ENCODE results near the gene ZNF23. TPM values are rescaled to one million over a fixed set of nuclear protein-coding genes. Genes with fewer than 3 reads are reported as not detected.

The ZNF23 gene
- total RNA-seq, 1 experiment from 2014 or later = 7.5 TPM

DNA sequence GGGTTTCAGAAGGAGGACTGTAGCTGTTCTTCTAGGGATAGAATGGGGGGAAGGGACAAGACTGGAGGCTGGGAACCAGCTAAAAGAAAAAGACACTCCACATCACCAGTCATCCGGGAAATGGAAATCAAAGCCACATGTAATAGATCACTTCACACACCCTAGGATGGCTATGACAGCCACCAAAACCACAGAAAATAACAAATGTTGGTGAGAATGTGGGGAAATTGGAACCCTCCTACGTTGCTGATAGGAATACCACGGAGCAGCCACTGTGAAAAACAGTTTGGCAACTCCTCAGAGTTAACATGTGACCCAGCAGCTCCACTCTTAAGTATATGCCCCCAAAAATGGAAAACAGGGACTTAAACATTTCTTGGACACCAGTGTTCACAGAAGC lies 22.5 kb downstream of the ZNF23 start:
- in situ Hi-C loops (cut with HindIII; ENCODE audit: low pct_unique_long_range_greater_than_20kb, low sequenced_read_pairs) = no loop called here
- DNase-seq (ENCODE audit: low read depth, low spot score) = no peak

DNA sequence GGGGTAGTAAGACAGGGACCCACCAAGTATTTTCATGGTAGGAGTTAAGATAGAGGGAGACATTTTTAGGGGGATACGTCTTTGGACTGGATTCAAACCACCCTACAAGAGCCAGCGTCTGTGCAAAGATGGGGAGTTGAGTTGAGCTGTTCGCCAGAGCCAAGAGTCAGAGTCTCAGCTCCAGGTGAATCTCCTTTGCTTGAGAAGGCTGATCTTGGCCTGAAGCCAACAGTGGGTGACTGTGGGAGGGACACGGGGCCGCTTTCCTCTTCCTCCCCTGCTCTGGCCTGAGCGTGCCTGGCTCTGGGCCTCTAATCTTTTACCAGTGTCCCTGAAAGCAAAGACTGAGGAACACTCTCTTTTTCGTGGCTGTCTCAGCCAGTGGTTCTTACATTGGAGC lies 25.6 kb downstream of the ZNF23 start:
- DNase-seq (ENCODE audit: low read depth, low spot score) = no peak
- in situ Hi-C loops (cut with HindIII; ENCODE audit: low pct_unique_long_range_greater_than_20kb, low sequenced_read_pairs) = no loop called here

DNA sequence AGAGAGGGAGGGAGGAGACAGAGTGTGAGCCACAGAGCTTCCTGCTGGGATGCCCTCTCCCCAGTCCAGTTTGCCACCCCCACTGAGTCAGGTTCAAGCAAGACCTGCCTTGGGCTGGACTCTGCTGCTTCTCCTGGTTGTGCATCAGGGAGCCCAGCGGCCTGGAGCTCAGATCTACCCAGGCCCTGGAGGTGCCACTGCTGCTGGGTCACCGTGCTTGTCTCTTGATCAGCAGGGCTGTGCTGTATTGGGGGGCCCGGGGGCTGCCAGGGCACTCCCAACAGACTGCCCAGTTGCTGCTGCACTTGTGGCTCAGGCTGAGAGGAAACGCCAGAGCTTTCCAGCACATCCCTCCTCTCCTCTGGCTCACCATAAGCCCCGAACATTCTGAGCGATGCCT lies 29.1 kb downstream of the ZNF23 start:
- no peak for DNase-seq (ENCODE audit: low read depth, low spot score)
- in situ Hi-C loops (cut with HindIII; ENCODE audit: low pct_unique_long_range_greater_than_20kb, low sequenced_read_pairs) = no loop called here

DNA sequence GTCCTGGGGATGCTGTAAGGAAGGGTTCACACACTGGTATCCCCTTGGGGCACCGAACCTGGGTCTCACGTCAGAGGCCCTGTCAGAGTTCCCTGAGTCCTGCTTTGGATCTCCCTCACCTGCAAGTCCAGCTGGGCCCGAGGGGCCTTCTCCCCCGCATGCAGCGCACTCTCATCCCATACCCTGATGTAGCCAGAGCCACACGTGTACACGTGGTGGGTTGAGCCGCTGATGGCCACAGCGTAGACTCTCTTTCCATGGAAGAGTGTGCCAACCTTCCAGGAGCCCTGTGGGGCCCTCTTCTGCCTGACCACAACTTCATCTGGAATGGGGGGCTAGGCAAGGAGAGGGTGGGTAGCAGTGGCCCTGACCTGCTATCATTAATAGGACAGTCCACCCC lies 30.1 kb downstream of the ZNF23 start:
- no peak for DNase-seq (ENCODE audit: low read depth, low spot score)
- in situ Hi-C loops (cut with HindIII; ENCODE audit: low pct_unique_long_range_greater_than_20kb, low sequenced_read_pairs) = no loop called here

DNA sequence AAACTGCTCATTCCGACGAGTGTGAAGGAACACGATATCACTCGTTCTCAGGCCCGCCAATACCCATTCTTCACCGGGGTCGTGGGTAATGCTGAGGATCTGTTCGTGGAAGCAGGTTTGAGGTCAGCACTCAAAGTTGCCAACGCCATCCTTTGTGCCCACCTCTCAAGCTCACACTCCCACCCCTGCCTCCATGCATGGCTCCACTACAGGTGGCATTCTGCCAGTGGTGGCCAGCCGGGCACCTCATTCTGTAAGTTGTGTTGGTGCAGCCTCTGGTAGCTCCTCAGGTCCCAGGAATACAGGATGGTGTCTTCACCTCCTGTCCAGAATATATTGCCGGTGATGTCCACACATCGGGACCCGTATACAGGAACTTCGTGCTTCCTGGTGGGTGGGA lies 30.9 kb downstream of the ZNF23 start:
- in situ Hi-C loops (cut with HindIII; ENCODE audit: low pct_unique_long_range_greater_than_20kb, low sequenced_read_pairs) = no loop called here
- no peak for DNase-seq (ENCODE audit: low read depth, low spot score)

DNA sequence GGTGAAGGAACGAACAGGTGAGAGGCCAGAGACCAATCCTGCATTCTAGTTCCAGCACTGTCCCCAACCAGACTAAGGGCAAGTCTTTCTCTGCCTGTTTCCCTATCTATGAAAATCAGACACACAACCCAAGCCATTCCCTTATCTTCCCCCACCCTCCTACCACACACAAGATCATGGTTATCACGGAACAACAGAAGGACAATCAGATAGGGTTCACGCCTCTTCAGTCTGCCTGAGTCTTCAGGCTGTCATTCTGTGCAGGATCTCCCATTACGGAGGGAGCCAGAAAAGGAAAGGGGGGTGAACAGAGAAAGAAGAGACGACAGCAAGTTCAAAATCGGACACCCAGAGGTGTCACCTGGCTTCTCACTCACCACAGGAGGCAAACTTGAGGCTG lies 31.3 kb downstream of the ZNF23 start:
- no peak for DNase-seq (ENCODE audit: low read depth, low spot score)
- in situ Hi-C loops (cut with HindIII; ENCODE audit: low pct_unique_long_range_greater_than_20kb, low sequenced_read_pairs) = no loop called here

DNA sequence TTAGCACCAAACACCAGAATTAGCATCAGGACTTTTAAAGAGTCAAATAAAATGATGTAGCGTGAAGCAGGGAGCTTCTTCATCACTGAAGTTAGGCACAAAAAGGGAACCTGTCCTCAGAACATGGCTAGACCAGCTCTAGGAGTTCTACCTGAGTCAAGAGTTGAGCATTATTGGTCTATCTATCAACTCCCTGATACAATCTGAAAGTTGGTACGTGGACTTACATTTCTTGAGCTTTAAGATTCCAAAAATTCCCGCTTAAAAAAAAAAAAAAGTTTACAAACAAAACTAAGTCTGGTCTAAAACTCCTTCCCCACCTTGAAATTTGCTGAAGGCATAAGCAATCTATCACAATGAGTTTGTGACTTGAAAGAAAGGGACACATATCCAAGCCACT lies 32.5 kb downstream of the ZNF23 start:
- in situ Hi-C loops (cut with HindIII; ENCODE audit: low pct_unique_long_range_greater_than_20kb, low sequenced_read_pairs) = no loop called here
- no peak for DNase-seq (ENCODE audit: low read depth, low spot score)

DNA sequence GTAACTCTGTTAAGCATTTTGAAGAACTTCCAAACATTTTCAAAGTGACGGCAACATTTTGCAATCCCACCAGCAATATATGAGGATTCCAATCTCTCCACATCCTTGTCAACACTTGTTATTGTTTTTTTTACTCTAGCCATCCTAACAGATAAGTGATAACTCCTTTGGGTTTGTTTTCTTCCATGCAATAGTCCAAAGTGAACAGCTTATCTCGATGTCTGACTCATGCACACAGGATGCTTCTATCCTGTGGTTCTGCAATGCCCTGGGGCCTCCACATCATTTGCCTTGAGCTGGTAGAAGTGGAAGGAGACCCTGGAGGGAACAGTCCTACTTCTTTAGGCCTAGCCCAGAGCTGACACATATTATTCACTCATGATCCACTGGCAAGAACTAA lies 33.2 kb downstream of the ZNF23 start:
- DNase-seq (ENCODE audit: low read depth, low spot score) = no peak
- in situ Hi-C loops (cut with HindIII; ENCODE audit: low pct_unique_long_range_greater_than_20kb, low sequenced_read_pairs) = no loop called here

DNA sequence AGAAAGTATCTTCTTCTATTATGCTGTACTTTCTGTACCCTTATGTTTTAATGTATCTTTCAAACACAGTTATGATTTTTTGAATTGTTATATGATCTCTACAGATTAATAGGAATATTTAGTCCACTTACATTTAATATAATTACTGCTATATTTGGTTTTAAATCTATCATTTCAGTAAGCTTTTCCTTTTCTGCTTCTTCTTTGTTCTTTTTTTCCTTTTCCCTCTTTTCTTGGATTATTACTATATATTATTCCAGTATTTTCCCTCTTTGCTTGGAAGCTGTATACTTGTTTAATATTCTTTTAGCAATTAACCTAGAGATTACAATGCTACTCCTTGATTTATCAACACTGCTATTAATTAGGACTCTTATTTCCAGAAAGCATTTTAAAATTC lies 33.7 kb downstream of the ZNF23 start:
- DNase-seq (ENCODE audit: low read depth, low spot score) = no peak
- in situ Hi-C loops (cut with HindIII; ENCODE audit: low pct_unique_long_range_greater_than_20kb, low sequenced_read_pairs) = no loop called here

DNA sequence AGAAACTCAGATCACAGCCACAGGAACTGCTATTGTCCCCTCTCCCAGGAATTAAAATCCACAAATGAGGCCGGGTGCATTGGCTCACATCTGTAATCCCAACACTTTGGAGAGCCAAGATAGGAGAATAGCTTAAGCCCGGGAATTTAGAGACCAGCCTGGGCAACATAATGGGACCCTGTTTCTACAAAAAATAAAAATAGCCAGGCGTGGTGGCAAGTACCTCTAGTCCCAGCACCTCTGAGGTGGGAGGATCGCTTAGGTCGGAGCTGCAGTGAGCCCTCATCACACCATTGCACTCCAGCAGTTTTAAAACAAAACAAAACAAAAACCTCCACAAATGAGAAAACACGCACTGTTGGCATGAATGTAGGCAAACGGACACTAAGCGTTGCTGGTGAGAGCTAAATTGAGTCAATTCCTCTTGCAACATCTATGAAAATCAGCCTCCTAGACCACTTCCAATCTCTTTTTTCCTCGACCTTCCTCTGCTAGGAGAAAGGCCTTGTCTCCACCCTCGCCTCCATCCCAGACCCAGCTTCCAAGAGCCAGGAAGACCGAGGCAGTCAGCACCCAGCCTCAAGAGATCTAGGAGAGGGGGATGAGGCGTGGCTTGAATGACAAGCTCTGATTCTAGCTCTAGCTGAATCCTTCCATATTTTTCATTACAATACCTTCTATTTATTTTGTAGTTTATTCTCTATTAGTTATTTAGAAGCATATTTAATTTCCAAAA lies 35.0 kb downstream of the ZNF23 start:
- no peak for DNase-seq (ENCODE audit: low read depth, low spot score)
- in situ Hi-C loops (cut with HindIII; ENCODE audit: low pct_unique_long_range_greater_than_20kb, low sequenced_read_pairs) = no loop called here

DNA sequence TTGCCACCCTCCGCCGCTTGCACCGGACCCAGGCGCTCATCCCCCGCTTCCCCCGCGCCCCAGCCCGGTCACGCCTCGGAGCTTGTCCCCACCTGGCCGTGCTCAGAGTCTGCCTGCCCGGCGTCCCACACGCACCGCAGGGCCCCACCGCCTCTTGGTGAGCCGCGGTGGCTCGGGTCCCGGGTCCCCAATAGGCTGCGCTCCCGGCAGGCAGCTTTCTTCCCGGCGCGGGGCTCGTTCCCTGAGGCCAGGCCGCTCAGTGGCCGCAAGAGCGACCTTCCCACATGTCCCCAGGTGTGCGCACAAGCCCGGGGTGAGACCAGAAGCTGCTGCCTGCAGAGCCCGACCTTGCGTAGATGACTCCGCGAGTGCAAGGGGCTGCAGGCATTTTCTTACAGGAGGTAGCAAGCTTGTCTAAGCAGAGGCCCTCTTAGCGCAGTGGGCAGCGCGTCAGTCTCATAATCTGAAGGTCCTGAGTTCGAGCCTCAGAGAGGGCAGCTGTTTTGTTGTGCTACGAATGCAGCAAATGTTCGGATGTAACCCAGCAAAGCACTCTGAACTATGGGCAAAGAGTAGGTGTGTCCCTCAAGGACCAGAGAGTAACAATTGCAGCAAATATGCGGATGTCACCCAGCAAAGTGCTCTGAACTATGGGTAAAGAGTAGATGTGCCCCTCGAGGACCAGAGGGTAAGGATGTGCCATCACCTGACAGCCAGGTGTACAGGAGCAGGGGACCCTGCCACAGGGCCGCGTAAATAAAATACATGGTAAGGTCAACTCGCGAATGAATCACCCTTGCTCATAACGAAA lies 35.8 kb downstream of the ZNF23 start:
- in situ Hi-C loops (cut with HindIII; ENCODE audit: low pct_unique_long_range_greater_than_20kb, low sequenced_read_pairs) = no loop called here
- DNase-seq (ENCODE audit: low read depth, low spot score) = peak; percentile 96

DNA sequence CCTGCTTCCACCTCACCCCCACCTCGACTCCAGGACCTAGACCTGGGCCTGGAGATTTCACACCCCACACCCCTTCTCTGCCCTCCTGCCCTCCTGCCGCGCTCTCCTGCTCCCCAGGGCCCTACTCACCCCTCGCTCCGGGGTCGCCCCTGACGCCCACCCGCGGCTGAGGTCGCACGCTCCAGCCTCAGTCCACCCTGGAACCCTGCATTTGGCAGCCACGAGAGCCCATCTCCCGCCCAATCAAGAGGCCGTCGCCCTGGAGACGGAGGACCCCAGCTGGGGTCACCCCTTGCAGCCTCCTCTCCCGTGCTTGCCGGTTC lies 36.3 kb downstream of the ZNF23 start:
- in situ Hi-C loops (cut with HindIII; ENCODE audit: low pct_unique_long_range_greater_than_20kb, low sequenced_read_pairs) = no loop called here
- DNase-seq (ENCODE audit: low read depth, low spot score) = no peak

DNA sequence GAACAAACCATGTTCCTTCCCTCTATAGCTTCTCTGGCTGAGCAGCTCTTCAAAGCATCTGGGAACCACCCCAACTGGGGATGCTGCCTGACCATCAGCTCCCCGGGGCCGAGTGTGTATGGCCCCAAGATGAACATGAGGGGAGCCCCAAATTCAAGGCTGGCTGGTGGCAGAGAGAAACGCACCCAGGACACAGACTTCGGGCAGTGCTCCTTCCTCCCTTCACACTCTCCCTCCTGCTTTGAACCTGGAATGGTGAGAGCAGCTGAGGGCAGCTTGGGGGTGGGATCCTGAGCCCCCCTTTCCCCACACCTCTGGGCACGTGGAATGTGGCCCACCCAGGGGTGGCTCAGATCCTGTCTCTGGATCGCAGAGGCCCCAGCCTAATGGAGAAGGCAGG lies 37.4 kb downstream of the ZNF23 start:
- in situ Hi-C loops (cut with HindIII; ENCODE audit: low pct_unique_long_range_greater_than_20kb, low sequenced_read_pairs) = no loop called here
- no peak for DNase-seq (ENCODE audit: low read depth, low spot score)

DNA sequence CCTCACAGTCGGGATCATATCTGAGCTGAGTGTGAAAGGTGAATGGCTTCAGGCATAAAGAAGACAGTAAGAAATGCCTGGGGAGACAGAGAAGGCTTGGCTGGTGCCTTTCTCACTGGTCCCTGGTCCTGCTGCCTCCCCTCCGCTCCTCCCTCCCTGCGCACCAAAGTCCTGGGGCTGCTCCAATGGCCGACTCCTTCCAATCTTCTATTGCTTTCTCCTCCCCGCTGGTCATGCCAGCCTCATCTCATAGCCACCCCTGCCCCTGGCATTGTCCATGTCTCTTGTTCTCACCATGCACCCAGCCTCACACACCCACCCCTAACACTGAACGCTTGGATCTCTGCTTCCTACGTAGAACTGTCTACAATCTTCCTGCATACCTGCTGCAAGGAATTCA lies 38.2 kb downstream of the ZNF23 start:
- in situ Hi-C loops (cut with HindIII; ENCODE audit: low pct_unique_long_range_greater_than_20kb, low sequenced_read_pairs) = no loop called here
- no peak for DNase-seq (ENCODE audit: low read depth, low spot score)

DNA sequence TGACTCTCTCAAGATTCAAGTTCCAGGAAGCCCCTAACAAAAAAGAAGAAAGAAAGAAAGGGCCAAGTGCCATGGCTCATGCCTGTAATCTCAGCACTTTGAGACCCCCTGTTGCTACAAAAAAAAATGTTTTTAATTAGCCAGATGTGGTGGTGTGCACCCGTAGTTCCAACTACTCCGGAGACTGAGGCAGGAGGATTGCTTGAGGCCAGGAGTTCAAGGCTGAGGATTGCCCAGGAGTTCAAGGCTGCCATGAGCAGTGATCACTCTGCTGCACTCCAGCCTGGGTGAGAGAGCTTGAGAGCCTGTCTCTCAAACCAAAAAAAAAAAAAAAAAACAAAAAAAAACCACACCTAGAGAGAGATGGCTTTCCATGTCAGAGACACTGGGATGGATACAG lies 39.0 kb downstream of the ZNF23 start:
- no peak for DNase-seq (ENCODE audit: low read depth, low spot score)
- in situ Hi-C loops (cut with HindIII; ENCODE audit: low pct_unique_long_range_greater_than_20kb, low sequenced_read_pairs) = no loop called here

DNA sequence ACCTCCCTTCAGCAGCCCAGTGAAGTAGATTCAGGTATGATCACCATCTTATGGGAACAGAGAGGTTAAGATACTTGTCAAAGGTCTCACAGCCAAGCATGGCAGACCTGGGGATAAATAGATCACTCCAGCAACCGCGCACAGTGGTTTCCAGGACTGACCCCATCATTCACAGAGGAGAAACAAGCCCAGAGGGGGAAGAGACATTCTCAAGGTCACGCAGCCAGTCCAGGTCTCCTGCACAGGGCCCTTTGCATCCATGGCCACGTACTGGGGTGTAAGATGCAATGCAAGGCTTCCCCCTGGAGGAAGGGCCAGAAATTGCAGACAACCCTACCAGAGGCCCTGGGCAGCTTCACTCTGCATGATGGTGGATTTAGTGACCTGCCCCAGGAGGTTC lies 40.1 kb downstream of the ZNF23 start:
- in situ Hi-C loops (cut with HindIII; ENCODE audit: low pct_unique_long_range_greater_than_20kb, low sequenced_read_pairs) = no loop called here
- DNase-seq (ENCODE audit: low read depth, low spot score) = peak; percentile 71

DNA sequence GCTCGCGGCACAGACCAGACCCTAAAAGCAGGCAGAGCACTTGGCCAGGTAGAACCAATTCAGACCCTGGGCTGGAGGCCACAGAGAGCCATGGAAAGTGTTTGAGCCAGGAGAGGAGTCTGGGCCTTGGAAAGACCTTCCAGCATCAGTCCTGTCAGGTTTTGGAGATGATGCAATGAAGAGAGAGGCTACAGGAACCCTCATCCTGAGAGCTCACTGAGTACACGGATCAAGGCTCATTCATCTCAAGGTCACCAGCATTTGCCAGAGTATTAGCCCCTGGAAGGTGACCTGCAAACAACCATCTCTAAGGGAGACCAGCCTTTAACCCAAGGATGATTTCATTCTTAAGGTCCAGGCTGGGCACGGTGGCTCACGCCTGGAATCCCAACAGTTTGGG lies 48.0 kb downstream of the ZNF23 start:
- in situ Hi-C loops (cut with HindIII; ENCODE audit: low pct_unique_long_range_greater_than_20kb, low sequenced_read_pairs) = no loop called here
- DNase-seq (ENCODE audit: low read depth, low spot score) = no peak

DNA sequence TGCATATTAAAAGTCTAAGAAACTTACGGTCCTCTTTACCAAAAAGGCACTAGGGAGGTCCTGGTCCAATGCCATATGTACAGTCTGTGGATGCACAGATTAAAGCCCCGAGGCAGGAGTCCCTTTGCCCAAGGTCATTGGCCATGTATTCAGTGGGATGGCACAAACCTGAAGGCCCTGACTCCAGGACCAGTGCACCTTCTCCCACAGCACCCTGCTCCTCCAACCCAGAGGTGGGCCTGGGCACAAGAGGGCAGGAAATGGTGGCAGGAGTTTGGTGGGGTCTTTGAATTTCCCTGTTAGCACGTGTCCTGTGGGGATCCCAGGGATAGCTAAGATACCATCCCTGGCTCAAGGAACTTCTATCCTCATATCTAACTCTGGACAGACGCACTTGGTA lies 48.7 kb downstream of the ZNF23 start:
- in situ Hi-C loops (cut with HindIII; ENCODE audit: low pct_unique_long_range_greater_than_20kb, low sequenced_read_pairs) = no loop called here
- no peak for DNase-seq (ENCODE audit: low read depth, low spot score)
